ENCODE measurements around the gene MUC3A. TPM values are rescaled to one million over a fixed set of nuclear protein-coding genes. Genes with fewer than 3 reads are reported as not detected.
A peak's percentile ranks its signal among the peaks of the same experiment; 100 is the strongest.
"Not testable (repeated sequence)": the region's sequence is repeated elsewhere in the genome, so short reads cannot be mapped to it uniquely, and the experiment has no call there.

The MUC3A gene
- total RNA-seq, 6 donors from 2014 or later, result 0.30 to 3.1 (median 0.94) TPM

DNA sequence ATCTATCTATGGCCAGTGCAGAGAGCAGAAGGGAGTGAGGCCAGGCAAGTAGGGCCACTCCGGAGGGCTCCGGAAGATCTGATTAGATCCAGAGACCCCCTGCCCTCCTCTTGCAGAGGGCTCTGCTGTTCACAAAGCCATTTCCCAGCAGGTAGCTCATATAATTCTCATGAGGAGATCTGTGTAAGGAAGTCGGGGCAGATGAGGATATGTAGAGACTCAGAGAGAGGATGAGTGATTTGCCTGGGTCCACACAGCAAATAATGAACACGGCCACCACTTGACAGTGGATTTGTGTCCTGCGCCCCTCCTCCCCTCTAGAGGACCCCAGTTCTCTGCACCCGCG, 22.6 kb downstream of the MUC3A start:
- H3K27me3 ChIP-seq, result peaks cover 0 to 7% (median 6%) of the 10 kb centered on the region in 4 donors
- 48 to 60% methylated on average over 7 of the region's 7 CpGs for WGBS, 2 donors
- TF ChIP-seq POLR2A (IDR thresholded peaks at IDR 0.05) (no peak), POLR2AphosphoS5 (IDR thresholded peaks at IDR 0.05) (no peak), EP300 (IDR thresholded peaks at IDR 0.05) (no peak)
- TF ChIP-seq, protein P1, sequence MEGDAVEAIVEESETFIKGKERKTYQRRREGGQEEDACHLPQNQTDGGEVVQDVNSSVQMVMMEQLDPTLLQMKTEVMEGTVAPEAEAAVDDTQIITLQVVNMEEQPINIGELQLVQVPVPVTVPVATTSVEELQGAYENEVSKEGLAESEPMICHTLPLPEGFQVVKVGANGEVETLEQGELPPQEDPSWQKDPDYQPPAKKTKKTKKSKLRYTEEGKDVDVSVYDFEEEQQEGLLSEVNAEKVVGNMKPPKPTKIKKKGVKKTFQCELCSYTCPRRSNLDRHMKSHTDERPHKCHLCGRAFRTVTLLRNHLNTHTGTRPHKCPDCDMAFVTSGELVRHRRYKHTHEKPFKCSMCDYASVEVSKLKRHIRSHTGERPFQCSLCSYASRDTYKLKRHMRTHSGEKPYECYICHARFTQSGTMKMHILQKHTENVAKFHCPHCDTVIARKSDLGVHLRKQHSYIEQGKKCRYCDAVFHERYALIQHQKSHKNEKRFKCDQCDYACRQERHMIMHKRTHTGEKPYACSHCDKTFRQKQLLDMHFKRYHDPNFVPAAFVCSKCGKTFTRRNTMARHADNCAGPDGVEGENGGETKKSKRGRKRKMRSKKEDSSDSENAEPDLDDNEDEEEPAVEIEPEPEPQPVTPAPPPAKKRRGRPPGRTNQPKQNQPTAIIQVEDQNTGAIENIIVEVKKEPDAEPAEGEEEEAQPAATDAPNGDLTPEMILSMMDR (IDR thresholded peaks at IDR 0.05), result no peak
- no peak overlapping the region for H3K27ac ChIP-seq
- no peaks in the 10 kb centered on the region for H3K36me3 ChIP-seq
- H3K4me3 ChIP-seq, result no peak overlapping the region
- ATAC-seq (ENCODE audit: low FRiP score in 2 of 2) (no peak), DNase-seq (no peak)
- no peaks in the 10 kb centered on the region for H3K9me3 ChIP-seq
- H3K4me1 ChIP-seq, result no peaks in the 10 kb centered on the region

DNA sequence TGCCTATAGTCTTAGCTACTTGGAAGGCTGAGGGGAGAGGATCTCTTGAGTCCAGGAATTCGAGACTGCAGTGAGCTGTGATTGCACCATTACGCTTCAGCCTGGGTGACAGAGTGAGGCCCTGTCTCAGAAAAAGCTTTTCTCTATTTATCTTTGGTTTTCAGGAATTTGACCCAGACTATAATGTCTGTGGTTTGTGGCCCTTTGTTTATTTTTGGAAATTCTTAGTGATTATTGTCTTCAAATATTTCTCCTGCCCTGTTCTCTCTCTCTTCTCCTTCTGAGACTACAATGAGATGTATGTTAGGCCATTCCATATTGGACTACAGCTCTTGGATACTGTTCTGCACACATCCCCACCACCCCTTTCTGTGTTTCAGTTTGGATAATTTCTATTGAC, 24.7 kb downstream of the MUC3A start:
- DNase-seq (no peak), ATAC-seq (ENCODE audit: low FRiP score in 2 of 2) (no peak)
- no peak for TF ChIP-seq POLR2AphosphoS5 (IDR thresholded peaks at IDR 0.05)
- no peak for TF ChIP-seq EP300 (IDR thresholded peaks at IDR 0.05)
- TF ChIP-seq POLR2A (IDR thresholded peaks at IDR 0.05), result no peak
- TF ChIP-seq, protein P1 (IDR thresholded peaks at IDR 0.05), result no peak
- Histone ChIP-seq H3K27me3 (no peaks in the 10 kb centered on the region), H3K4me3 (no peak overlapping the region), H3K9me3 (no peaks in the 10 kb centered on the region), H3K27ac (no peak overlapping the region), H3K4me1 (no peaks in the 10 kb centered on the region), H3K36me3 (no peaks in the 10 kb centered on the region)
- 66 to 77% methylated on average over 2 of the region's 2 CpGs for WGBS, 2 donors

DNA sequence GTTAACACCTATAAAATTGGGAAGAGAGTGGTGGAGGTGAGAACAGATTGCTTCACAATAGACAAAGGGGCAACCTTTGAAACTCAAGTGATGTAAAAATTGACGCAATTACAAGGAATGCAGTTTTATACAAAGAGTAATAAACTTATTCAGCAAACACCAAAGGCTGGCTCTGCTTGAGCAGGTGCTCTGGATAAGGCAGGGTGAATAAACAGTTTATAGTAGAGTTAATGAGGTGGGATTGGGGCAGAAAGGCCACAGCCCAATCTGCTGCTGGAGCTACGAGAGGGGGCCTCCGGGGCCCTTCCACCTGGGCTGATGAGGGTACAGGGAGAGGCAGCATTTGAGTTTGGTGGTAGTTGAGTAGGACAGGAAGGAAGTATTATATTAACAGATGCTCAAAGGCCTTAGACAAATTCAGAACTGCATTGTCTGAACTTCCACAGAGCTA, 26.1 kb downstream of the MUC3A start:
- Histone ChIP-seq H3K9me3 (no peaks in the 10 kb centered on the region), H3K27ac (no peak overlapping the region), H3K4me3 (no peak overlapping the region), H3K4me1 (no peaks in the 10 kb centered on the region), H3K27me3 (no peaks in the 10 kb centered on the region), H3K36me3 (no peaks in the 10 kb centered on the region)
- WGBS, 2 donors, result 53 to 59% methylated on average over 3 of the region's 3 CpGs
- ATAC-seq (ENCODE audit: low FRiP score in 2 of 2) (peak in 1 of 2 donors; percentile 11), DNase-seq (no peak)
- no peak for TF ChIP-seq POLR2AphosphoS5 (IDR thresholded peaks at IDR 0.05)
- no peak for TF ChIP-seq EP300 (IDR thresholded peaks at IDR 0.05)
- TF ChIP-seq POLR2A (IDR thresholded peaks at IDR 0.05), result no peak
- TF ChIP-seq, protein P1 (IDR thresholded peaks at IDR 0.05), result no peak

DNA sequence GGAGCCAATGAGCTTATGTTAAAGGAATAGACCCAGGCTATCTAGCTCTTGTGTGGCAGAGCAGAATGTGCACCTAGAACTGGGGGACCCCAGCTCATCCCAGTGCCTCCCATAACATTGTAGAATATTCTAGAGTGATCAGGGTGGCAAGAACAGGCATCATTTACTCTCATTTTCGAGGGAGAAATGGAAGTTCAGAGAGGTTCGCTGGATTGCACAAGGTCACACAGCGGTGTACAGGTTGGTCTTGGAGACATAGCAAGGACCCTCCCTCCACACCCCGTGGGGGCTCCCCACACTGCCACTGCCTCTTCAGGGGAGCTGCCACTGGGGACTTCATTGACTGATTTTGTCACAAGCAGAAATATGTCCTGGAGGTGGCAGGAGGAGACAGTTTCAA, 29.0 kb downstream of the MUC3A start:
- Histone ChIP-seq H3K9me3 (no peaks in the 10 kb centered on the region), H3K27me3 (no peaks in the 10 kb centered on the region), H3K27ac (no peak overlapping the region), H3K4me1 (no peaks in the 10 kb centered on the region), H3K4me3 (no peak overlapping the region), H3K36me3 (no peaks in the 10 kb centered on the region)
- no peak for TF ChIP-seq POLR2A (IDR thresholded peaks at IDR 0.05)
- no peak for TF ChIP-seq POLR2AphosphoS5 (IDR thresholded peaks at IDR 0.05)
- TF ChIP-seq, protein P1 (IDR thresholded peaks at IDR 0.05), result no peak
- no peak for TF ChIP-seq EP300 (IDR thresholded peaks at IDR 0.05)
- WGBS, 2 donors, result 50 to 82% methylated on average over 1 to 4 of the region's 4 CpGs
- no peak for DNase-seq
- ATAC-seq (ENCODE audit: low FRiP score in 2 of 2), result no peak

DNA sequence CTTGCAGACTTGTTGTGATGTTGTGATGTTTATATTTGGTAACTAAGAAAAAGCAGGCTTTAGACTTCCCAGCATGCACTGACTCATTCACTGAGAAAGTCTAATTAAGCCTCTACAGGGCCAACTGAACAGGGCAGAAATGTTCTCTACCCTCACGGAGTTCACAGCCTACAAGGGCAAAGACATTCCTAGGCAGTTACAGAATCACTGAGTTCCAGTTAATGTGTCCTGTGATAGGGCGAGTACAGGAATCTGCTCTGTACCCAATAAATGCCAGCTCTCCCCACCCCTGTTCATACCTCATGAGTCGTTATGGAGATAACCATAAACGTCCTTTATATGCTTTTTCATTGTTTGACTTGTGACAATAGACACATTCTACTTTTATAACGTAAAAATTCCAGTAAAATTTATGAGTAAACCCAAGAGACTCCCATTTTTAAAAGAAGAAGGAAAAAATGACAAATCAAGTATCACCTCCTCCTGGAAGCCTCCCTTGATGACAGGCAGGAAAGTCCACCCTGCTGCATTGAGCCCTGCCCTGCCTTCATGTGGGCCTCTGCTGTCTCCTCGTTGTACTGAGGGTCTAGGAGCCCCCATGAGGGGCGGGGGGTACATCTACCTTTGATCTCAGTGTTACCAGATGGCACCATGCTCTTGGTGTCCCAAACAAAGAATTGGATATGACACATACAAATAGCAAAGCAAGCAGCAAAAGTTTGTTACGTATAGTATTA, 34.3 kb downstream of the MUC3A start:
- no peak for TF ChIP-seq POLR2AphosphoS5 (IDR thresholded peaks at IDR 0.05)
- TF ChIP-seq POLR2A (IDR thresholded peaks at IDR 0.05), result no peak
- TF ChIP-seq, protein P1 (IDR thresholded peaks at IDR 0.05), result no peak
- no peak for TF ChIP-seq EP300 (IDR thresholded peaks at IDR 0.05)
- Histone ChIP-seq H3K4me1 (no peaks in the 10 kb centered on the region), H3K27ac (no peak overlapping the region), H3K9me3 (no peaks in the 10 kb centered on the region), H3K36me3 (no peaks in the 10 kb centered on the region), H3K27me3 (no peaks in the 10 kb centered on the region), H3K4me3 (no peak overlapping the region)
- WGBS, 2 donors, result 44 to 59% methylated on average over 8 of the region's 8 CpGs
- peak; percentile 58 to 63 for ATAC-seq (ENCODE audit: low FRiP score in 2 of 2)
- DNase-seq, result no peak

DNA sequence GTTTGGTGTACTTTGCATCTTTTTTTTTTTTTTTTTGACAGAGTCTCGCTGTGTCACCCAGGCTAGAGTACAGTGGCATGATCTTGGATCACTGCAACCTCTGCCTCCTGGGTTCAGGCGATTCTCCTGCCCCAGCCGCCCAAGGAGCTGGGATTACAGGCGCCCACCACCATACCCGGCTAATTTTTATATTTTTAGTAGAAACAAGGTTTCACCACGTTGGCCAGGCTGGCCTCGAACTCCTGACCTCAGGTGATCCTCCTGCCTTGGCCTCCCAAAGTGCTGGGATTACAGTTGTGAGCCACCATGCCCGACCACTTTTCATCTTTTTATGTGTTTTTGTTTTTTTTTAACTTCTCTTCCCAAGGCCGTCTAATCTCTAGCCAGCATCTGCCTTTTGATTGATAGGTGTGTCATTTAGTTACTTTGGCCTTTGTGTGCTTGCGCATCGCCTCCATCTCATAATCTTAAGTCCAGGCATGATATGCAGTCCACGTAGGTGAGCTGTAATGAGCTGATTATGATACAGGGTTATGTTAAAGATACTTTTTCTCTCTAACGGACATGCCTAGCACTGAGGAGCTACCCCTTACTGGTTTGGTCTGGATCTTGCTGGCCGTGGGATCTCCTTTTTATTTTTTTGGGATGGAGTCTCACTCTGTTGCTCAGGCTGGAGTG, 35.0 kb downstream of the MUC3A start:
- H3K27me3 ChIP-seq; H3K4me3 ChIP-seq; H3K9me3 ChIP-seq; H3K36me3 ChIP-seq; DNase-seq; ATAC-seq (ENCODE audit: low FRiP score in 2 of 2); H3K4me1 ChIP-seq; H3K27ac ChIP-seq: not testable (repeated sequence)
- 73 to 78% methylated on average over 14 of the region's 14 CpGs for WGBS, 2 donors

All from upper lobe of left lung (tissue), 6 donors.